Heart left ventricle (tissue), 13 donors: ENCODE data around the gene NHSL2.

Source experiments
- POLR2A ChIP-seq, 2 donors: fragments of 450-650 bp; IDR thresholded peaks; one replicate each; pipeline ENCODE4 v1.6.1; 2017; ENCODE audit warnings: antibody characterized with exemption in 2 of 2, mild to moderate bottlenecking in 2 of 2, moderate library complexity in 2 of 2
- TF ChIP-seq, protein P1 (sequence below), 12 donors: fragments of 200-600 bp; sonication (generic) in 4 of 12; IDR thresholded peaks; one replicate each; pipeline versions ENCODE4 v1.5.0 to v1.8.0; 2018 to 2022; ENCODE audit warnings: antibody characterized with exemption in 12 of 12, mild to moderate bottlenecking in 5 of 12
- donor health status: ischemic (EF 13 %, LVEDD 7.1; RV severe dilation, severe dysfunction).
- donor health status: DM: no; HTN: yes; CAD: no.
- donor health status: DM: no; HTN: no; CAD: no.
- donor health status: ischemic (EF 25% LVEDD 6.9; RV normal size, moderate dysfunction).
- donor health status: ischemic (EF 25% LVEDD 5.7; RV mildly dilated, moderate dysfunction).
- donor health status: ischemic (EF 35%, LVEDD 5.7; RV mildly dilated, moderate dysfunction).
- donor health status: nonischemic (EF 11% LVEDD 7.7; RV severe dilation, severe dysfunction).
- donor health status: DM: yes; HTN: yes; CAD: no.
- donor health status: PGD.
- donor health status: ischemic (EF 29% LVEDD 5.4; RV normal size, mild dysfunction).
- donor health status: nonischemic (EF 23%, LVEDD 6.1; RV moderate dilation, normal function).

DNA sequence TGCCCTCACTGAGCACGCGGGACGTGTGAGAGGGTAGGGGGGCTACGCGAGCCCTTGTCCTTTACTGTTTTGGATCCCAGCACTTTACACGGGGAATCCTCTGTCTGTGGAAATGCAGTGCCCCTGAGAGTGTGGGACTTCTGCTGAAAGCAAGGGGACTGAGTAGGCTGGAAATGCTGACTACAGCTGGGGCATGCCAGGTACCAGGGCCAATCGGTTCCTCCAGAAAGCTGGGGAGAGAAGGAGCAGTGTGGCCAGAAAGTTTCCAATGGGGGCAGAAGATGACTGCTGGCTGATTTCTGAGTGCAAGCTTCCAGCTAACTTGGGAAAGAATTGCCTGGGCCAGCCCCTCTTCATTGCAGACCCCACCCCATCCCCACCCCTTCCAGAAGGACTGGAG lies 1.5 kb downstream of the NHSL2 start:
- TF ChIP-seq, protein P1, sequence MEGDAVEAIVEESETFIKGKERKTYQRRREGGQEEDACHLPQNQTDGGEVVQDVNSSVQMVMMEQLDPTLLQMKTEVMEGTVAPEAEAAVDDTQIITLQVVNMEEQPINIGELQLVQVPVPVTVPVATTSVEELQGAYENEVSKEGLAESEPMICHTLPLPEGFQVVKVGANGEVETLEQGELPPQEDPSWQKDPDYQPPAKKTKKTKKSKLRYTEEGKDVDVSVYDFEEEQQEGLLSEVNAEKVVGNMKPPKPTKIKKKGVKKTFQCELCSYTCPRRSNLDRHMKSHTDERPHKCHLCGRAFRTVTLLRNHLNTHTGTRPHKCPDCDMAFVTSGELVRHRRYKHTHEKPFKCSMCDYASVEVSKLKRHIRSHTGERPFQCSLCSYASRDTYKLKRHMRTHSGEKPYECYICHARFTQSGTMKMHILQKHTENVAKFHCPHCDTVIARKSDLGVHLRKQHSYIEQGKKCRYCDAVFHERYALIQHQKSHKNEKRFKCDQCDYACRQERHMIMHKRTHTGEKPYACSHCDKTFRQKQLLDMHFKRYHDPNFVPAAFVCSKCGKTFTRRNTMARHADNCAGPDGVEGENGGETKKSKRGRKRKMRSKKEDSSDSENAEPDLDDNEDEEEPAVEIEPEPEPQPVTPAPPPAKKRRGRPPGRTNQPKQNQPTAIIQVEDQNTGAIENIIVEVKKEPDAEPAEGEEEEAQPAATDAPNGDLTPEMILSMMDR (IDR thresholded peaks at IDR 0.05) = no peak
- TF ChIP-seq POLR2A (IDR thresholded peaks at IDR 0.05) = no peak
